Measurements from ENCODE around the gene WDR38.

WDR38 gene

GRCh38 chr9:124859803-124860581, 6.7 kb downstream of the WDR38 start:
- H3K36me3 ChIP-seq (ENCODE audit: insufficient read depth, low read length), result peaks cover 49% of the 10 kb centered on the region
- H3K27ac ChIP-seq, result peak overlapping the region; percentile 42; the same call in 1 of the 2 replicates
- no peaks in the 10 kb centered on the region for H3K9me3 ChIP-seq (ENCODE audit: low read depth, low read length)
- no peak for DNase-seq (ENCODE audit: low read depth, low spot score)
- peak overlapping the region; percentile 95 for H3K9ac ChIP-seq (ENCODE audit: insufficient read length)
- H3K4me3 ChIP-seq, result peak overlapping the region; percentile 91
- TF ChIP-seq FOXP2 (optimal IDR thresholded peaks at IDR 0.05; ENCODE audit: control extremely low read depth, extremely low read length, insufficient read depth) (no peak), POLR2AphosphoS5 (IDR thresholded peaks at IDR 0.05; ENCODE audit: borderline replicate concordance, low read depth, low read length) (peak; percentile 26; the same call in 1 of the 2 replicates)

GRCh38 chr9:124860582-124861341, 7.5 kb downstream of the WDR38 start:
- Histone ChIP-seq H3K9ac (ENCODE audit: insufficient read length) (peak overlapping the region; percentile 95), H3K4me3 (peak overlapping the region; percentile 91), H3K27ac (peak overlapping the region; percentile 95), H3K36me3 (ENCODE audit: insufficient read depth, low read length) (peaks cover 49% of the 10 kb centered on the region), H3K9me3 (ENCODE audit: low read depth, low read length) (no peaks in the 10 kb centered on the region)
- TF ChIP-seq FOXP2 (optimal IDR thresholded peaks at IDR 0.05; ENCODE audit: control extremely low read depth, extremely low read length, insufficient read depth) (no peak), EZH2 (IDR thresholded peaks at IDR 0.05) (no peak), POLR2AphosphoS5 (IDR thresholded peaks at IDR 0.05; ENCODE audit: borderline replicate concordance, low read depth, low read length) (no peak)
- DNase-seq (ENCODE audit: low read depth, low spot score), result no peak

GRCh38 chr9:124861342-124862229, 8.3 kb downstream of the WDR38 start, which contains the start of the genes ARPC5L and RPL35:
ARPC5L (plus strand) TSS chr9:124862130; CDS start chr9:124869291, 7,161 bp downstream.
RPL35 (minus strand) TSS chr9:124861957; CDS start chr9:124861912, 45 bp downstream.
- peak within 1 kb of the TSS; percentile 91 for H3K4me3 ChIP-seq
- H3K36me3 ChIP-seq (ENCODE audit: insufficient read depth, low read length), result peaks cover 49% of the 10 kb centered on the region
- TF ChIP-seq POLR2AphosphoS5 (IDR thresholded peaks at IDR 0.05; ENCODE audit: borderline replicate concordance, low read depth, low read length), result peak; percentile 96
- TF ChIP-seq EZH2 (IDR thresholded peaks at IDR 0.05), result no peak
- TF ChIP-seq FOXP2 (optimal IDR thresholded peaks at IDR 0.05; ENCODE audit: control extremely low read depth, extremely low read length, insufficient read depth), result no peak
- DNase-seq (ENCODE audit: low read depth, low spot score), result no peak
- peak within 1 kb of the TSS; percentile 95 for H3K27ac ChIP-seq
- H3K9ac ChIP-seq (ENCODE audit: insufficient read length), result peak within 1 kb of the TSS; percentile 95
- no peaks in the 10 kb centered on the region for H3K9me3 ChIP-seq (ENCODE audit: low read depth, low read length)

- DNase-seq (ENCODE audit: low read depth, low spot score), result no peak
- peaks cover 31% of the 10 kb centered on the region for H3K36me3 ChIP-seq (ENCODE audit: insufficient read depth, low read length)
- H3K9ac ChIP-seq (ENCODE audit: insufficient read length), result peak overlapping the region; percentile 37
- peak overlapping the region; percentile 70 for H3K27ac ChIP-seq
- H3K9me3 ChIP-seq (ENCODE audit: low read depth, low read length), result no peaks in the 10 kb centered on the region
- TF ChIP-seq FOXP2 (optimal IDR thresholded peaks at IDR 0.05; ENCODE audit: control extremely low read depth, extremely low read length, insufficient read depth) (no peak), EZH2 (IDR thresholded peaks at IDR 0.05) (no peak)
- H3K4me3 ChIP-seq, result no peak overlapping the region
These were observed 10.2 kb downstream of the WDR38 start for GRCh38 chr9:124863371-124863871.

GRCh38 chr9:124868511-124869465, 15.5 kb downstream of the WDR38 start:
- no peaks in the 10 kb centered on the region for H3K9me3 ChIP-seq (ENCODE audit: low read depth, low read length)
- H3K4me3 ChIP-seq, result peak overlapping the region; percentile 83
- H3K36me3 ChIP-seq (ENCODE audit: insufficient read depth, low read length), result peaks cover 18% of the 10 kb centered on the region
- H3K27ac ChIP-seq, result peak overlapping the region; percentile 90
- peak overlapping the region; percentile 97 for H3K9ac ChIP-seq (ENCODE audit: insufficient read length)
- TF ChIP-seq FOXP2 (optimal IDR thresholded peaks at IDR 0.05; ENCODE audit: control extremely low read depth, extremely low read length, insufficient read depth) (peak; percentile 18), EZH2 (IDR thresholded peaks at IDR 0.05) (no peak), POLR2AphosphoS5 (IDR thresholded peaks at IDR 0.05; ENCODE audit: borderline replicate concordance, low read depth, low read length) (peak; percentile 90)
- DNase-seq (ENCODE audit: low read depth, low spot score), result no peak

- no peak for DNase-seq (ENCODE audit: low read depth, low spot score)
- Histone ChIP-seq H3K9ac (ENCODE audit: insufficient read length) (peak overlapping the region; percentile 97), H3K27ac (peak overlapping the region; percentile 71; the same call in 1 of the 2 replicates), H3K36me3 (ENCODE audit: insufficient read depth, low read length) (peaks cover 22% of the 10 kb centered on the region), H3K9me3 (ENCODE audit: low read depth, low read length) (no peaks in the 10 kb centered on the region), H3K4me3 (peak overlapping the region; percentile 83)
- no peak for TF ChIP-seq EZH2 (IDR thresholded peaks at IDR 0.05)
- TF ChIP-seq POLR2AphosphoS5 (IDR thresholded peaks at IDR 0.05; ENCODE audit: borderline replicate concordance, low read depth, low read length), result no peak
- no peak for TF ChIP-seq FOXP2 (optimal IDR thresholded peaks at IDR 0.05; ENCODE audit: control extremely low read depth, extremely low read length, insufficient read depth)
These were observed 16.3 kb downstream of the WDR38 start for GRCh38 chr9:124869466-124869985.

Data from SK-N-MC (cell line).